Stomach smooth muscle (tissue), 2 donors: ENCODE measurements around the gene TLE1.

Experiments
- H3K27ac ChIP-seq: one replicate; pipeline ENCODE4 v1.7.0; 2013; ENCODE audit warnings: mild to moderate bottlenecking, low read length, inconsistent platforms
- H3K27me3 ChIP-seq, 2 donors: one replicate each; pipeline ENCODE4 v1.7.0; 2013; ENCODE audit warnings: low read length in 2 of 2; ENCODE audit not compliant: insufficient read depth in 2 of 2, control insufficient read depth in 1 of 2
- H3K36me3 ChIP-seq, 2 donors: one replicate each; pipeline ENCODE4 v1.7.0; 2013; ENCODE audit warnings: low read length in 2 of 2; ENCODE audit not compliant: control insufficient read depth in 2 of 2, insufficient read depth in 2 of 2
- H3K4me1 ChIP-seq: one replicate; pipeline ENCODE4 v1.7.0; 2013; ENCODE audit warnings: low read length; ENCODE audit not compliant: control insufficient read depth, insufficient read depth
- H3K4me3 ChIP-seq, 2 donors: one replicate each; pipeline ENCODE4 v1.7.0; 2013; ENCODE audit warnings: low read length in 2 of 2
- H3K9ac ChIP-seq, 2 donors: one replicate each; pipeline ENCODE4 v1.7.0; 2013; ENCODE audit warnings: low read length in 2 of 2, mild to moderate bottlenecking in 1 of 2
- H3K9me3 ChIP-seq, 2 donors: one replicate each; pipeline ENCODE4 v1.7.0; 2013; ENCODE audit warnings: low read length in 2 of 2; ENCODE audit not compliant: control insufficient read depth in 2 of 2
- donor health status: healthy.
- donor health status: Pancreatic carcinoma.

Gene TLE1

DNA sequence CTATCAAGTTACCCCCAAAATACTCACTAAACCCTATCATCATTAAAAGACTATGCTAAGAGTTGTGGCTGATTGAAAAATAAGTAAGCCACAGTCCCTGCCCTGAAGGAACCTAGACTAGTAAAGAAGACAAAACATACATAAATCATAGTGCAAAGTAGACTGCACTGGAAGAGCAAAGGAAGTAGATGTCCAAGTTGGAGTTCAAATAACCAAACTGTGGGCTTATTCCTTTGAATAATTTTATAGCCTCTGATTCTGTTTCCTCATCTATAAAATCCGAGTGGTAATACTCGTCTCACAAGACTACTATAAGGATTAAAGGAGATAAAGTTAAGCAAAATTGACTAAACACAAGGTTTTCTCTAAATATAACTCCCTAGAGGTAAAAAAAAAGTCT lies 140.4 kb downstream of the TLE1 start:
- Histone ChIP-seq H3K36me3 (no peaks in the 10 kb centered on the region), H3K9ac (no peak overlapping the region), H3K4me1 (no peaks in the 10 kb centered on the region), H3K4me3 (no peak overlapping the region), H3K27ac (no peak overlapping the region), H3K9me3 (no peaks in the 10 kb centered on the region), H3K27me3 (no peaks in the 10 kb centered on the region)

DNA sequence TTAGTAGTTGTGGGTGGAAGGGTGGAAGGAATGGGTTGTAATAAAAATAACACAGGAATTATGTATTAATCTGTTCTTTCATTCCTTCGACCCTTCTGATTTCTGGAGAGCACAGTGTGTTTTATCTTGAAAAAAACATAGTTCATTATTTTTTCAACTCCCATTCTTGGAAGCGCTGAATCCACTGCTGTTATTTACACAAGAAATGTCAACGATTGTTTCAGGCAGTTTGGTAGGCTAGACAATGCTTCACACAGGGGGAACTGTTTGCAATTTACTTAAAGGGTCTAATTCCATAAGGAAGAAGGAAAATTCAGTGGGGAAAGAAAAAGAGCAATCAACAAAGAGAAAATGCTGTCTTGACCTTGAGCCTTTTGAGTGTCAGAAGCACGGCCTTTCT lies 142.9 kb downstream of the TLE1 start:
- H3K36me3 ChIP-seq = no peaks in the 10 kb centered on the region
- no peak overlapping the region for H3K4me3 ChIP-seq
- no peak overlapping the region for H3K27ac ChIP-seq
- H3K9me3 ChIP-seq = no peaks in the 10 kb centered on the region
- no peaks in the 10 kb centered on the region for H3K4me1 ChIP-seq
- H3K9ac ChIP-seq = no peak overlapping the region
- no peaks in the 10 kb centered on the region for H3K27me3 ChIP-seq

DNA sequence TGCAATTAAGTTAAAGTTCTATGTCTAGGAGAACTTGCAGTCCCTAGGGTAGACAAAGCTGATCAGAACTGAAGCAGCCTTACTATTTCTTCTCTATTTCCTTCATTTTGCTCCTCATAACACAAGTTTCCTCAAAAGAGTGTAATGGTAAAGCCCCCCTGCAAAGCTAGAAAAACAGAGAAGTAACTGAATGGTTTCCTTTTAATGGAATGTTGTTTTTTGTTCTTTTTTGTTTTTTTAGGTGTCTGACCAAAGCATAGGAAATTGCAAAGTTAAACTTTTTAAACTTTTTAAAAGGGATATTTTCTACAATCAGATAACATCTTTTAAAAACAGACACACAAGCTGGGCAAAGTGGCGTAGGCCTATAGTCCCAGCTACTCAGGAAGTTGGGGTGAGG lies 145.7 kb downstream of the TLE1 start:
- Histone ChIP-seq H3K27me3 (no peaks in the 10 kb centered on the region), H3K4me1 (no peaks in the 10 kb centered on the region), H3K9me3 (no peaks in the 10 kb centered on the region), H3K4me3 (no peak overlapping the region), H3K27ac (no peak overlapping the region), H3K9ac (no peak overlapping the region), H3K36me3 (no peaks in the 10 kb centered on the region)

DNA sequence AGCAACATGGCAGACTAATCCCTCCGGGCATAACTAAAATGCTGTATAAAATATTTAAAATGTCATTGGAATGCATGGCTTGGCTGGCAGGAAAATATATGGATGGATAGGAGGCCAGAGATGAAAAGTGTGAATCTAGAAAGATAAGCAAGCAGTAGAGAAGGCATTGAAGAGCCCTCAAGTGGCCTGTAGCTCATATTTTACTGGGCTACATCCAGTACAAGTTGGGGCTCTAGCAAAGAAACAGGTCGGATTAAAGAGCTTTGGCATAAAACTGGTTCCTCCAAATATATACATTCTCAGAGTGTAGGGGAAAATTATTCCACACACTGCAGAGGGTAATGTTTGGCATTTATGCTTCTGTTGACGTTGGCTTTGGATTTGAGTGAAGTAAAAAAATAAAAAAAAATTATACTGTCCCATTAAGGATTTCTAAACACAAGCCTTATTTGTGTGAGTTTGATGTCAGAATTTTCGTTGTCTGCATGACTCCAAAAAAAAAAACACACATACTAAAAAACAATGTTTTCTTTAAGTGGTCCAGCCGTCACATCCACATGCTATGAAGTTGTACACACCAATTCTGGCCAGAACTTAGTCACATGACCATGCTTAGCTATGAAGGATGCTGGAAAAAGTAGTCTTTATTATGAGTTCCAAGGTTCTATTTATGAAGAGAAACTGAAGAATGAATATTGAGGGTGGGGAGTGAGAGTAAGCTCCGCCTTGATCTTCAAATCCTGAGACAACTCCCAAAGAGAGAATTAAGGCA lies 147.0 kb downstream of the TLE1 start:
- Histone ChIP-seq H3K36me3 (no peaks in the 10 kb centered on the region), H3K9me3 (no peaks in the 10 kb centered on the region), H3K9ac (no peak overlapping the region), H3K27me3 (no peaks in the 10 kb centered on the region), H3K4me1 (no peaks in the 10 kb centered on the region), H3K27ac (no peak overlapping the region), H3K4me3 (no peak overlapping the region)

DNA sequence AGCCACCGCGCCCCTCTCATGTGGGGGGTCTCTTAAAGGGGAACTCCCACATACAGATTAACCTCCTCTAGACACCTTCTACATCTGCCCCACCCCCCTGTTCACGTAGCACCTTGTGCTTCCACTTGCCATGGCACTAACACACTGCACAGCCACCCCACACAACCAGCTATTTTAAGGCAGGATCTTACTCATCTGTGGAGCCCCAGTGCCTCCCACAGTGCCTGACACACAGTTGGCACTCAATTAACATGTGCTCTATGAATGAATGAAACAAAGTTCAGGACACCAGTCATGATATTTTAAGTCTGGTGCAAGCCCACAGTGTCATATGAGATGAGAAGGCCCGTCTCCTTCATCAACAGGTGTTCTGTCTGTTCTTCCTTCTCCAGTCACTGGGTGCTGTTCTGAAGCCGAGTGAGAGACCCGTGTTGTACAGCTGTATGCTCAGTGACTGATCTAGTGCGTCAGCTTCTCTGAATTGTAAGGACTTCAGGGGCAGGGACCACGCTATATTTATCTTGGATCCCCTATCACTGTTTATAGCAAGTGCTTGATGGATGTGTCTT lies 149.1 kb downstream of the TLE1 start:
- Histone ChIP-seq H3K9ac (no peak overlapping the region), H3K4me3 (no peak overlapping the region), H3K36me3 (no peaks in the 10 kb centered on the region), H3K4me1 (no peaks in the 10 kb centered on the region), H3K9me3 (no peaks in the 10 kb centered on the region), H3K27ac (no peak overlapping the region), H3K27me3 (no peaks in the 10 kb centered on the region)

DNA sequence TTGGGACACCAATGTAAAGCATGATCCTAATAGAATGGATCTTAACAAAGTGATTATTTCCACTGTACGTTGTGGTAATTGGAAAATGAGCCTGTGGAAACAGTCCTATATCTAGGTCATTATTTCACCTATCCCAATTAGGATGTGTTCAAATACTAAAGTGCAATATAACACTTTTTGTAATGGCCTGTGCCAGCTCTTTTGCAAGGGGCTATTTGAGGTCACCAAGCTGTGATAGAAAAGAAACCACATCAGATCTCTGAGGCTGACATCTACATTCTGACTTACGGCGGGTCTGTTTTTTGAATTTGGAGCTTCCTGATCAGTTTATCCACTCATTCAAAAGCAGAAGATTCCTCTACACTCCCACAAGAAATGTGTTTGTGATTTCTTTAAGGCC lies 150.0 kb downstream of the TLE1 start:
- Histone ChIP-seq H3K27me3 (no peaks in the 10 kb centered on the region), H3K27ac (no peak overlapping the region), H3K4me1 (no peaks in the 10 kb centered on the region), H3K9ac (no peak overlapping the region), H3K9me3 (no peaks in the 10 kb centered on the region), H3K36me3 (no peaks in the 10 kb centered on the region), H3K4me3 (no peak overlapping the region)

DNA sequence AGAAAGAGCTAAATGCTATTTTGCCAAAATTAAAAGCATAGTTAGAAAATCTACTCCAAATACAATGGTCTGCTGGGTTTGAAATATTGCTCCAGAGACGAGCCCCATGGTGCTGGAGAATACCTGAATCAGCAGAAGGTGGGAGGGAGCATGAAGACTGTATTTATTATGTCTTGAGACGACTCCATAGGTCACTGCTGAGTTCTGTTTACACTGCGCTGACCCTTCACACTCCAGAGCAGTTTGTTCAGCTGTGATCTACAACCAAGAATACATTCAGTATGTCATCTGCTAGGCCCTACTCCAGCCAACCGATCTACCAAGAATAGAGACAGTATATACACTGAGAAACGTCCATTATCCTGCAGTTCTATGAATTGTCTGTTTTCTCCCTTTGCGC lies 150.5 kb downstream of the TLE1 start:
- no peaks in the 10 kb centered on the region for H3K4me1 ChIP-seq
- H3K27me3 ChIP-seq = no peaks in the 10 kb centered on the region
- H3K36me3 ChIP-seq = no peaks in the 10 kb centered on the region
- H3K4me3 ChIP-seq = no peak overlapping the region
- H3K27ac ChIP-seq = no peak overlapping the region
- H3K9ac ChIP-seq = no peak overlapping the region
- no peaks in the 10 kb centered on the region for H3K9me3 ChIP-seq

DNA sequence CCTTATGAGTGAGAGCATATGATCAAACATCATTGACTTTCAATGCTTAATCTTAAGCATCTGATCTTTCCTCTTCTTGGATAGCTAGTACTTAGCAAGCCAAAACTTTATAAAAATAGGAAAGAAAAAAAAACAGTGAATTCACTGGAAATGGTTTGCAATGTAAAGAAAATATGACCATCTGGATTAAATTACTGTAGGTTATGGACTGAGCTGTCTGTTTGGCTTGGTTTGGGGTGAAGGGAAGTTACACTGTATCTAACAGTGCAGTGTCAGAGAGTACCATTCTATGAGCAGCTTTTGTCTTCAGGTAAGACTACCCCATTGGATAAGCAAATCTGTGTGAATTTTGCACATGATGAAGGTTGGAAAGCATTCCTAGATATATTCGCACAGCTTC lies 151.4 kb downstream of the TLE1 start:
- no peaks in the 10 kb centered on the region for H3K27me3 ChIP-seq
- no peaks in the 10 kb centered on the region for H3K36me3 ChIP-seq
- H3K9me3 ChIP-seq = no peaks in the 10 kb centered on the region
- H3K27ac ChIP-seq = no peak overlapping the region
- no peaks in the 10 kb centered on the region for H3K4me1 ChIP-seq
- H3K9ac ChIP-seq = no peak overlapping the region
- H3K4me3 ChIP-seq = no peak overlapping the region

DNA sequence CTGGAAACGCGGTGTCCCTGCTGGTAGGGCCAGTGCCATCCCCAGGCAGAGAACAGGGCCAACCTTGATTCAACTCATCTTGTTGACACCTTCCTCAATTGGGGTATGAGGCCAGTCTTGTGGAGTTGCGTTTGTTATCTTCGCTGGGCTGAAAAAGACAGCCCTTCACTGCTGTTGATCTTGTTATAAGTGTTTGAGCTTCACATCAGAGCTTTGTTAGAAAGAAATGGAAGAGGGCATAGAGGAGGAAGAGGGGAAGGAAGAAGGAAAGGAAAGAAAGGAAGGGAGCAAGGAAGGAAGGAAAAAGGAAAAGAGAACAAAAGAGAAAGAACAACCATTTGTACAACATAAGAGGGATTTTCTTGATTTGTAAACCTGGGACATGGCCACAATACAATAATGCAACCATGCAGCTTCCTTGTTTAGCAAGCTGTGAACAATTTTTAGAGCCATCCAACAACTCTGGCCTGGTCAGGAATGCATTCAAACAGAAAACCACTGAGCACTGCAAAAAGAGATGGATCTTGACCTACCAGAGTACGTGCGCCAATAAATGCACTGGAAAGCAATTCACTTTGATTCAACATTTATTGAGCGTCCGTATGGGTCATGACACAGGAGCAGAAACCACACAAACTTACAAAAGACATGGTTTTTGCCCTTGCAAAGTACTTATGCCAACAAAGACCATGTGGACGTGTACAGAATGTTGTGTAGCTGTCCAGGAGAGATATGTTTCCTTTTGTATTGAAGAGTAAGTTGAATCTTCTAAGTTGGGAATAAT lies 152.9 kb downstream of the TLE1 start:
- Histone ChIP-seq H3K27me3 (no peaks in the 10 kb centered on the region), H3K36me3 (no peaks in the 10 kb centered on the region), H3K9me3 (no peaks in the 10 kb centered on the region), H3K4me1 (no peaks in the 10 kb centered on the region), H3K27ac (no peak overlapping the region), H3K4me3 (no peak overlapping the region), H3K9ac (no peak overlapping the region)

DNA sequence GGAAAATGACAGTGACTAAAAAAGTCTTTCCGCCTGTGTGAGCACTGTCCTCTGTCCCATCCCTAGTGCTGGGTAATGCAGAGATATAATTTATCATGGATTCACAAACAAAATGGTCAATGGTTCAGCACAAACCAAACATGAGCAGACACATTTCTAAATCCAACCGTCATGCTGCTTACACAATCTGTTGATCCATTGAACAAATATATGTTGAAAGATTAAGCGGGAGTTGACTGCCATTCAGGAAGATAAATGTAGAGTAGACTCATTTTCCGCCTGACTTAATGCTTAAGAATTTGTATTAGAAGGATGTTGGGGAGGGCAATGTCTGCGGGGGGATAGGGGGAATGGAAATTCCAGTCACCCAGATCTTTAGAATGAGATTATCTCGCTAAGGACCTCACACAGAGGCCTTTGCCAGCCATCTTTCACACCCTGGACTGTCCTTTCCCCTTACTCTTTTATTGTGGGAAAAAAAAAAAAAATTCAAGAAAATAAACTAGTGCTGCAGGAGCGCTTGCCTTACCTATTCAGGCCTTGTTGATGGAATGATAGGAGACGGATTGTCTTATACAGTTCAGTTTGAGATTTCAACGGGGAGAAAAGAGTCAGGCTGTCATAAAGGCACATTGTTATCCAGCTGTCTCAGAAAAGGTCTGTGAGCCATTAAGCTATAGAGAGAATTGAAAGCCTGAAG lies 153.7 kb downstream of the TLE1 start:
- Histone ChIP-seq H3K9me3 (no peaks in the 10 kb centered on the region), H3K27ac (no peak overlapping the region), H3K4me3 (no peak overlapping the region), H3K36me3 (no peaks in the 10 kb centered on the region), H3K9ac (no peak overlapping the region), H3K4me1 (no peaks in the 10 kb centered on the region), H3K27me3 (no peaks in the 10 kb centered on the region)
